Parathyroid adenoma (tissue), 2 donors: ENCODE measurements around the gene ITPR1.
A peak's percentile ranks its signal among the peaks of the same experiment; 100 is the strongest.

Source experiments
- H2AFZ ChIP-seq: fragments of 300-600 bp; sonication (generic); one replicate; pipeline ENCODE4 v1.7.0; 2017; ENCODE audit warnings: antibody characterized with exemption, mild to moderate bottlenecking
- H3K27ac ChIP-seq: fragments of 300-600 bp; sonication (generic); one replicate; pipeline ENCODE4 v1.7.0; 2017
- H3K27me3 ChIP-seq: fragments of 300-600 bp; sonication (generic); one replicate; pipeline ENCODE4 v1.7.0; 2017; ENCODE audit warnings: low read length; ENCODE audit not compliant: control insufficient read depth, insufficient read depth
- H3K36me3 ChIP-seq: fragments of 300-600 bp; sonication (generic); one replicate; pipeline ENCODE4 v1.7.0; 2017; ENCODE audit warnings: low read length; ENCODE audit not compliant: control insufficient read depth, insufficient read depth
- H3K4me1 ChIP-seq: fragments of 300-600 bp; sonication (generic); one replicate; pipeline ENCODE4 v1.7.0; 2017; ENCODE audit warnings: control low read depth
- H3K4me2 ChIP-seq: fragments of 300-600 bp; sonication (generic); one replicate; pipeline ENCODE4 v1.7.0; 2017; ENCODE audit warnings: low read length
- H3K4me3 ChIP-seq: fragments of 300-600 bp; sonication (generic); one replicate; pipeline ENCODE4 v1.7.0; 2017; ENCODE audit warnings: low read depth, low read length
- H3K79me2 ChIP-seq: fragments of 300-600 bp; sonication (generic); one replicate; pipeline ENCODE4 v1.7.0; 2017; ENCODE audit warnings: control low read depth
- H3K9ac ChIP-seq: fragments of 300-600 bp; sonication (generic); one replicate; pipeline ENCODE4 v1.7.0; 2017; ENCODE audit warnings: mild to moderate bottlenecking
- H3K9me3 ChIP-seq: fragments of 300-600 bp; sonication (generic); one replicate; pipeline ENCODE4 v1.7.0; 2017; ENCODE audit warnings: low read length; ENCODE audit not compliant: control insufficient read depth
- CTCF ChIP-seq: fragments of 300-600 bp; sonication (generic); IDR thresholded peaks from one replicate; pipeline ENCODE4 v1.7.0; 2017; ENCODE audit warnings: antibody characterized with exemption, mild to moderate bottlenecking
- donor health status: primary hyperparathyroidism.

ITPR1 gene

GRCh38 chr3:4497005-4497692, 4.0 kb downstream of the ITPR1 start:
- Histone ChIP-seq H3K27ac (no peak overlapping the region), H3K36me3 (no peaks in the 10 kb centered on the region), H3K4me2 (no peak overlapping the region), H3K4me1 (peaks cover 15% of the 10 kb centered on the region), H2AFZ (no peak overlapping the region), H3K4me3 (no peak overlapping the region), H3K9me3 (no peaks in the 10 kb centered on the region), H3K27me3 (no peaks in the 10 kb centered on the region), H3K79me2 (peaks cover 5% of the 10 kb centered on the region), H3K9ac (no peak overlapping the region)
- TF ChIP-seq CTCF, result no peak

GRCh38 chr3:4497843-4498324, 4.7 kb downstream of the ITPR1 start:
- H3K36me3 ChIP-seq, result no peaks in the 10 kb centered on the region
- no peak for TF ChIP-seq CTCF
- H2AFZ ChIP-seq, result no peak overlapping the region
- H3K9ac ChIP-seq, result no peak overlapping the region
- no peak overlapping the region for H3K4me3 ChIP-seq
- H3K9me3 ChIP-seq, result no peaks in the 10 kb centered on the region
- no peak overlapping the region for H3K27ac ChIP-seq
- H3K4me2 ChIP-seq, result no peak overlapping the region
- H3K4me1 ChIP-seq, result peaks cover 21% of the 10 kb centered on the region
- H3K27me3 ChIP-seq, result no peaks in the 10 kb centered on the region
- peaks cover 5% of the 10 kb centered on the region for H3K79me2 ChIP-seq

- H3K4me1 ChIP-seq, result peaks cover 27% of the 10 kb centered on the region
- TF ChIP-seq CTCF, result no peak
- no peaks in the 10 kb centered on the region for H3K9me3 ChIP-seq
- no peak overlapping the region for H3K27ac ChIP-seq
- H3K4me2 ChIP-seq, result no peak overlapping the region
- H3K36me3 ChIP-seq, result no peaks in the 10 kb centered on the region
- H3K9ac ChIP-seq, result no peak overlapping the region
- no peaks in the 10 kb centered on the region for H3K27me3 ChIP-seq
- H3K79me2 ChIP-seq, result peaks cover 4% of the 10 kb centered on the region
- no peak overlapping the region for H2AFZ ChIP-seq
- no peak overlapping the region for H3K4me3 ChIP-seq
Measured at GRCh38 chr3:4498446-4498845, 5.3 kb downstream of the ITPR1 start.

GRCh38 chr3:4501437-4501836, 8.3 kb downstream of the ITPR1 start:
- Histone ChIP-seq H3K4me3 (no peak overlapping the region), H3K9ac (no peak overlapping the region)

More at GRCh38 chr3:4501437-4501836, 8.3 kb downstream of the ITPR1 start:
- TF ChIP-seq CTCF, result no peak
- Histone ChIP-seq H2AFZ (no peak overlapping the region), H3K27me3 (no peaks in the 10 kb centered on the region), H3K4me2 (no peak overlapping the region), H3K4me1 (peaks cover 44% of the 10 kb centered on the region), H3K27ac (peak overlapping the region; percentile 93), H3K79me2 (peaks cover 10% of the 10 kb centered on the region), H3K9me3 (no peaks in the 10 kb centered on the region), H3K36me3 (no peaks in the 10 kb centered on the region)
